NCI-H146 (cell line): ENCODE measurements around the gene ASXL1.

ENCODE experiments used
- DNase-seq: peaks from one replicate; lab custom pipeline; 2025; lab: John Stamatoyannopoulos, UW

Gene ASXL1

GRCh38 chr20:32480371-32481241, 122.5 kb downstream of the ASXL1 start:
- DNase-seq = no peak

- peak; percentile 34 for DNase-seq
Observed at GRCh38 chr20:32481311-32482142, 123.4 kb downstream of the ASXL1 start.

GRCh38 chr20:32482143-32482441, 124.0 kb downstream of the ASXL1 start:
- DNase-seq = no peak

- DNase-seq = peak; percentile 73
Observed at GRCh38 chr20:32482442-32483261, 124.5 kb downstream of the ASXL1 start.

GRCh38 chr20:32483351-32484224, 125.5 kb downstream of the ASXL1 start:
- DNase-seq = peak; percentile 98

GRCh38 chr20:32484225-32484957, 126.3 kb downstream of the ASXL1 start:
- peak; percentile 82 for DNase-seq

GRCh38 chr20:32484958-32485769, 127.0 kb downstream of the ASXL1 start:
- DNase-seq = peak; percentile 85

- no peak for DNase-seq
Observed at GRCh38 chr20:32485770-32486478, 127.8 kb downstream of the ASXL1 start.

GRCh38 chr20:32487381-32487780, 129.2 kb downstream of the ASXL1 start:
- no peak for DNase-seq

GRCh38 chr20:32488066-32488838, 130.1 kb downstream of the ASXL1 start:
- no peak for DNase-seq
